HG03060 (cell line): ENCODE measurements around the gene RAB11FIP3.
"Not testable (repeated sequence)": the region's sequence is repeated elsewhere in the genome, so short reads cannot be mapped to it uniquely, and the experiment has no call there.

Experiments used
- ATAC-seq: cut with Tn5 transposase; IDR thresholded peaks from one replicate; pipeline ENCODE4 v1.9.1; 2021; ENCODE audit warnings: low read depth, moderate number of reproducible peaks; ENCODE audit not compliant: unreplicated experiment

The RAB11FIP3 gene

DNA sequence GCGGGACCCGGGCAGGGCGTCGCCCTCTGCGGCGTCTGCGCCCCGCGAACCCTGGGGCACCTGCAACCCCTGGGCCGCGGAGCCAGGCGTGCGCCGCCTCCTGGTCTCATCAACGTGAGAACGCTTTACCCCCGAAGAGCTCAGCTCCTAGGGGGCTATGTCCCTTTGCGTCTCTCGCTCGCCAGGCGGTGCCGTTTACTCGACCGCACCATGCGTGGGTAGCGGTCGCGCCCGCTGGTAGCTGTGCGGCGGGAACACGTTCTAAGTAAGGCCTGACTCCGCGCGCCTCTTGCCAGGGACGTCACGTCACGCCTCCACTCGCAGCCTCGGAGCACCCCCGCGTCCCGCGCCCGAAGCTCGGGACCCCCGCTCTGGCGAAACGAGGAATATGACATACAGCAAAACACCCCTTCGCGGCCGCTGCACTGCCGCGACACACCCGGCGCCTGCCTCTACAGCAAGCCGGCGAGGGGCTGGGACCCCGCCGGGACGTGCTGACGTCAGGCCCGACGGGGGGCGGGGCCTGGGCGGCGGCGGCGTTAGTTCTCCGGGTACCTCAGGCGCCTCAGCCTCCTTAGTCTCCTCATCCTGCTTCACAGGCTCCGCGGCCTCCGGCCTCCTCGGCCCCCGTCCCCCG is at the start of gene RAB11FIP3:
Gene RAB11FIP3, plus strand, starts transcription at position 568 of the 637 bp plus-strand sequence. CDS start 358 bp downstream, outside the sequence.
- ATAC-seq = no peak

- ATAC-seq = no peak
Observed at GRCh38 chr16:375927-376816, 49.3 kb upstream of the RAB11FIP3 start.

DNA sequence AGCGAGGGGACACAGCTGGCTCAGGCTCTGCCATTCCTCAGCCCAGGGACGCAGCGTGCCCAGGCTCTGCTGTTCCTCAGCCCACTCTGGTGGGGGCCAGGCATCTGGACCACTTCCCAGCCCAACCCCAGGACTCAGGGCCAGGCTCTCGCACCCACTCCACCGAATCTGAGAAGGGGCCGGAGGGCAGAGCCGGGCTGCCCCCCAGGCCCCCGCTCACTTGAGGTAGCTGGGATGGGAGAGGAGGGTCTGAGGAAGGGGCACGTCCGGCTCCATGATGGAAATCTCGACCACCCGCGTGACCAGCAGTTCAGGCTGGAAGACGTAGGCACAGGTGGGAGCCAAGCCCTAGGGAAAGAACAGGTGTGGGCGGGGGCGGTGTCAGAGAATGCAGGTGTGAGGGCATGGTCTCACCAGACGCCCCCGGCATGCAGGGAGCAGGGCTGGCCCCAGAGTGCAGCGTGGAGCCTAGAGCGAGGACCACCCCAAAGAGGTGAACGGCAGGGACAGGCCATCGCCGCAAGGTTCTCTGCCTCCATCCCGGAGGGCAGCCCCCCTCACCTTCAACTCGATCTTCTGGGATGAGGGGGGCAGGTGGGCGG is 48.5 kb upstream of the RAB11FIP3 start:
- ATAC-seq = no peak

GRCh38 chr16:377419-377951 is 48.0 kb upstream of the RAB11FIP3 start:
- ATAC-seq = no peak

GRCh38 chr16:378113-378820 is 47.2 kb upstream of the RAB11FIP3 start:
- not testable (repeated sequence) for ATAC-seq

DNA sequence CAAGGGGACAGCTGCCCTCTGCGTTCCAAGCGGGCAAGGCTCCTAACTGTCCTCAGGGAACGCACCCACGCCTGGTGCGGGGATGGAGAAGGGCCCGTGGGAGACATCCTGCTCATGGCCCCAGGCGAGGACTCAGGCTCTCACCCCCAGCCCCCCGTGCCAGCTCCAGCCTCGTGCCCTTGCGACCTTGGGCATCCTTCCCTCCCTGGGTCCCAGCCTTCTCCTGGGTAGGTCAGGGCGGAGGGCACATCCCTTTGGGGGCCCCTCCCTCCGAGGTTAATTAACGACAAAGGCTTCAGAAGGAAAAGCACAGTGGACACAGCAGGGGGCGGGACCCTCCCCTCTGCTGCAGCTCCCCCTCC is 46.6 kb upstream of the RAB11FIP3 start:
- ATAC-seq = no peak

- no peak for ATAC-seq
Observed at GRCh38 chr16:379183-379960, 46.1 kb upstream of the RAB11FIP3 start.

GRCh38 chr16:379961-380761 is 45.3 kb upstream of the RAB11FIP3 start:
- no peak for ATAC-seq

GRCh38 chr16:380762-381011 is 44.8 kb upstream of the RAB11FIP3 start:
- ATAC-seq = no peak

- ATAC-seq = no peak
Observed at GRCh38 chr16:381012-381788, 44.2 kb upstream of the RAB11FIP3 start.

GRCh38 chr16:381789-382717 is 43.4 kb upstream of the RAB11FIP3 start, which contains the start of gene PGAP6:
TSS of gene PGAP6 (minus strand) at chr16:381978. CDS start at chr16:381821, 157 bp downstream.
- ATAC-seq = no peak

GRCh38 chr16:383326-384051 is 42.0 kb upstream of the RAB11FIP3 start:
- no peak for ATAC-seq

DNA sequence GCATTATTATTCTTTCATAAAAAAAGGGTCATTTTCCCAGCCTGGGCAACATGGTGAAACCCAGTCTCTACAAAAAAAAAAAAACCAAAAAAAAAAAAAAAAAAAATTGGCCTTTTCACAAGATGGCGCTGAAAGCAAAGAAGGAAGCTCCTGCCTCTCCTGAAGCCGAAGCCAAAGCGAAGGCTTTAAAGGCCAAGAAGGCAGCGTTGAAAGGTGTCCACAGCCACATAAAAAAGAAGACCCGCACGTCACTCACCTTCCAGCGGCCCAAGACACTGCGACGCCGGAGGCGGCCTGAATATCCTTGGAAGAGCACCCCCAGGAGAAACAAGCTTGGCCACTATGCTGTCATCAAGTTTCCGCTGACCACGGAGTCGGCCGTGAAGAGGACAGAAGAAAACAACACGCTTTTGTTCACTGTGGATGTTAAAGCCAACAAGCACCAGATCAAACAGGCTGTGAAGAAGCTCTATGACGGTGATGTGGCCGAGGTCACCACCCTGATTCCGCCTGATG is 38.8 kb upstream of the RAB11FIP3 start:
- ATAC-seq = no peak

DNA sequence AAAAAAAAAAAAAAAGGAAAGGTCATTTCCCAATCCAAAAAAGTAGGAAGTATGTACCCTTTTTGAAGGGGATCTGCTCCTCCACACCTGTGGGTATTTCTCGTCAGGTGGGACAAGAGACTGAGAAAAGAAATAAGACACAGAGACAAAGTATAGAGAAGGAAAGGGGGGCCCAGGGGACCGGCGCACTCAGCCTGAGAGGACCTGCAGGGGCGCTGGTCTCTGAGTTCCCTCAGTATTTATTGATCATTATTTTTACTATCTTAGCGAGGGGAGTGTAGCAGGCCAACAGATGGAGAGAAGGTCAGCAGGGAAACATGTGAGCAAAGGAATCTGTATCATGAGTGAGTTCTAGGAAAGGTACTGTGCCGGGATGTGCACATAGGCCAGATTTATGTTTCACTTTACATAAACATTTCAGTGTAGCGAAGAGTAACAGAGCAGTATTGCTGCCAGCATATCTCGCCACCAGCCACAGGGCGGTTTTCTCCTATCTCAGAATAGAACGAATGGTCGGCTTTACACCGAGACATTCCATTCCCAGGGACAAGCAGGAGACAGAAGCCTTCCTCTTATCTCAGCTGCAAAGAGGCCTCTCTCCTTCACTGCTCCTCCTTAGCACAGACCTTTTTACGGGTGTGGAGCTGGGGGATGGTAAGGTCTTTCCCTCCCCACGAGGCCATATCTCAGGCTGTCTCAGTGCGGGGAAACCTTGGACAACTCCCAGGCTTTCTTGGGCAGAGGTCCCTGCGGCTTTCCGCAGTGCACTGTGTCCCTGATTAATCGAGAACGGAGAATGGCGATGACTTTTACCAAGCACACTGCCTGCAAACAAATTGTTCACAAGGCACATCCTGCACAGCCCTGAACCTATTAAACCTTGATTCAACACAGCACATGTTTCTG is 37.4 kb upstream of the RAB11FIP3 start:
- not testable (repeated sequence) for ATAC-seq

GRCh38 chr16:389352-389751 is 36.1 kb upstream of the RAB11FIP3 start:
- ATAC-seq = no peak
